Liver (tissue), 9 donors: Measurements from ENCODE around the gene ATP10D. TPM values are rescaled to one million over a fixed set of nuclear protein-coding genes. Genes with fewer than 3 reads are reported as not detected.

Experiments used
- DNase-seq: peaks from one replicate; pipeline ENCODE4 v3.0.0-alpha.2; 2017; ENCODE audit warnings: low spot score
- H3K27ac ChIP-seq, 2 donors: one replicate each; pipeline ENCODE4 v1.7.0; 2013; ENCODE audit warnings: inconsistent platforms in 2 of 2, low read length in 2 of 2, control low read depth in 1 of 2, low read depth in 1 of 2, mild to moderate bottlenecking in 1 of 2
- H3K27me3 ChIP-seq, 4 donors: one replicate each; pipeline versions ENCODE4 v1.6.1 to v1.7.0; 2013; ENCODE audit warnings: low read length in 3 of 4, inconsistent platforms in 1 of 4, mild to moderate bottlenecking in 1 of 4, moderate library complexity in 1 of 4; ENCODE audit not compliant: control insufficient read depth in 4 of 4, insufficient read depth in 4 of 4
- H3K36me3 ChIP-seq, 4 donors: one replicate each; pipeline versions ENCODE4 v1.6.1 to v1.7.0; 2013; ENCODE audit warnings: low read length in 3 of 4, mild to moderate bottlenecking in 3 of 4, low read depth in 1 of 4, moderate library complexity in 1 of 4; ENCODE audit not compliant: control insufficient read depth in 4 of 4, insufficient read depth in 3 of 4
- H3K4me1 ChIP-seq, 4 donors: one replicate each; pipeline versions ENCODE4 v1.6.1 to v1.7.0; 2013; ENCODE audit warnings: low read length in 3 of 4, mild to moderate bottlenecking in 3 of 4, moderate library complexity in 1 of 4; ENCODE audit not compliant: control insufficient read depth in 4 of 4, insufficient read depth in 4 of 4
- H3K4me3 ChIP-seq, 3 donors: one replicate each; pipeline versions ENCODE4 v1.6.1 to v1.7.0; 2013; ENCODE audit warnings: low read length in 3 of 3, control low read depth in 1 of 3, low read depth in 1 of 3, mild to moderate bottlenecking in 1 of 3
- H3K9ac ChIP-seq, 2 donors: one replicate each; pipeline ENCODE4 v1.7.0; 2013; ENCODE audit warnings: low read length in 2 of 2, mild to moderate bottlenecking in 2 of 2, moderate library complexity in 2 of 2, control low read depth in 1 of 2, low read depth in 1 of 2
- H3K9me3 ChIP-seq, 4 donors: one replicate each; pipeline versions ENCODE4 v1.6.1 to v1.7.0; 2013; ENCODE audit warnings: low read length in 3 of 4; ENCODE audit not compliant: control insufficient read depth in 4 of 4
- ATF3 ChIP-seq: IDR thresholded peaks from 2 replicates; pipeline ENCODE4 v1.6.1; 2016; ENCODE audit warnings: antibody characterized with exemption
- CTCF ChIP-seq: fragments of 150-350 bp; IDR thresholded peaks from 2 replicates; pipeline ENCODE4 v1.5.1; 2017; ENCODE audit warnings: improper control_type of control experiment, low read depth, low read length; ENCODE audit not compliant: missing input control
- EGR1 ChIP-seq, 2 donors: IDR thresholded peaks; 2 replicates each; pipeline ENCODE4 v1.6.1; 2016 to 2018; ENCODE audit warnings: antibody characterized with exemption in 2 of 2, low read depth in 2 of 2
- FOXA1 ChIP-seq: IDR thresholded peaks from 2 replicates; pipeline ENCODE4 v1.6.1; 2016; ENCODE audit warnings: antibody characterized with exemption
- FOXA2 ChIP-seq: IDR thresholded peaks from 2 replicates; pipeline ENCODE4 v1.6.1; 2016; ENCODE audit warnings: antibody characterized with exemption
- GABPA ChIP-seq, 2 donors: IDR thresholded peaks in 1 of 2; conservative IDR thresholded peaks in 1 of 2; 2 replicates each; pipeline ENCODE4 v1.6.1; 2016; ENCODE audit warnings: antibody characterized with exemption in 2 of 2, mild to moderate bottlenecking in 1 of 2, moderate library complexity in 1 of 2
- HNF4A ChIP-seq, 2 donors: conservative IDR thresholded peaks; 2 replicates each; pipeline ENCODE4 v1.6.1; 2016; ENCODE audit warnings: antibody characterized with exemption in 2 of 2, mild to moderate bottlenecking in 2 of 2
- HNF4G ChIP-seq: IDR thresholded peaks from 2 replicates; pipeline ENCODE4 v1.6.1; 2016; ENCODE audit warnings: antibody characterized with exemption
- JUND ChIP-seq, 2 donors: IDR thresholded peaks; 2 replicates each; pipeline ENCODE4 v1.6.1; 2016; ENCODE audit warnings: antibody characterized with exemption in 2 of 2
- MAX ChIP-seq: IDR thresholded peaks from 2 replicates; pipeline ENCODE4 v1.6.1; 2016; ENCODE audit warnings: antibody characterized with exemption
- NR2F2 ChIP-seq: IDR thresholded peaks from 2 replicates; pipeline ENCODE4 v1.6.1; 2016; ENCODE audit warnings: antibody characterized with exemption
- RAD21 ChIP-seq, 2 donors: IDR thresholded peaks; 2 replicates each; pipeline ENCODE4 v1.6.1; 2016; ENCODE audit warnings: antibody characterized with exemption in 2 of 2, mild to moderate bottlenecking in 2 of 2
- REST ChIP-seq: IDR thresholded peaks from 2 replicates; pipeline ENCODE4 v1.6.1; 2016; ENCODE audit warnings: antibody characterized with exemption, mild to moderate bottlenecking
- RXRA ChIP-seq, 2 donors: IDR thresholded peaks; 2 replicates each; pipeline ENCODE4 v1.6.1; 2017 to 2018; ENCODE audit warnings: antibody characterized with exemption in 2 of 2, mild to moderate bottlenecking in 1 of 2
- SP1 ChIP-seq: IDR thresholded peaks from 2 replicates; pipeline ENCODE4 v1.6.1; 2018; ENCODE audit warnings: antibody characterized with exemption, mild to moderate bottlenecking
- TAF1 ChIP-seq: conservative IDR thresholded peaks from 2 replicates; pipeline ENCODE4 v1.6.1; 2016; ENCODE audit warnings: antibody characterized with exemption, mild to moderate bottlenecking
- YY1 ChIP-seq: IDR thresholded peaks from 2 replicates; pipeline ENCODE4 v1.6.1; 2016; ENCODE audit warnings: antibody characterized with exemption, mild to moderate bottlenecking
- ZBTB33 ChIP-seq: IDR thresholded peaks from 2 replicates; pipeline ENCODE4 v1.6.1; 2016; ENCODE audit warnings: antibody characterized with exemption
- WGBS: extraction: QIAGEN DNeasy Blood & Tissue Kit; methylation state at CpG from one replicate; pipeline ENCODE4 v1.1.7; 2013; 5-methylcytosine and 5-hydroxymethylcytosine counted together
- polyA plus RNA-seq, 2 donors: library from polyadenylated mRNA; stranded (reverse) in 1 of 2; unstranded in 1 of 2; fragments of 200-250 nt in 1 of 2; fragments of >200 nt in 1 of 2; fragmentation: Nextera tagmentation in 1 of 2; extraction: Ambion mirVana in 1 of 2; gene quantifications; one replicate each; pipeline versions ENCODE4 v1.2.1 to v1.2.3, GENCODE V29; 2013 to 2015
- total RNA-seq, 2 donors: library from RNA; depleted of rRNA; stranded (reverse); fragments of >200 nt; gene quantifications; one replicate each; pipeline ENCODE4 v1.2.3, GENCODE V29; 2014
- donor health status: healthy.
- donor health status: healthy.
- donor health status: healthy.
- donor health status: healthy.
- donor health status: healthy.

The ATP10D gene
- total and polyA plus RNA-seq, 4 donors, result 4.3 to 13.6 (median 7.4) TPM

GRCh38 chr4:47533689-47534347, 48.7 kb downstream of the ATP10D start:
- H3K9me3 ChIP-seq, result peaks cover 0 to 4% (median 0%) of the 10 kb centered on the region in 4 donors
- H3K4me3 ChIP-seq, result no peak overlapping the region
- DNase-seq, result no peak
- WGBS, result 87% methylated on average over 4 of the region's 4 CpGs
- H3K9ac ChIP-seq, result no peak overlapping the region
- no peaks in the 10 kb centered on the region for H3K27me3 ChIP-seq
- peaks cover 0 to 9% (median 4%) of the 10 kb centered on the region in 4 donors for H3K36me3 ChIP-seq
- no peak for TF ChIP-seq MAX
- TF ChIP-seq HNF4G, result no peak
- TF ChIP-seq NR2F2, result no peak
- no peaks in the 10 kb centered on the region for H3K4me1 ChIP-seq
- no peak overlapping the region for H3K27ac ChIP-seq

- H3K9ac ChIP-seq, result no peak overlapping the region
- H3K4me1 ChIP-seq, result no peaks in the 10 kb centered on the region
- H3K36me3 ChIP-seq, result peaks cover 0 to 9% (median 3%) of the 10 kb centered on the region in 4 donors
- DNase-seq, result no peak
- no peak for TF ChIP-seq FOXA1
- no peak for TF ChIP-seq GABPA (IDR thresholded peaks at IDR 0.05 in 1 of 2, conservative IDR thresholded peaks at IDR 0.05 in 1 of 2)
- TF ChIP-seq JUND (IDR thresholded peaks at IDR 0.05), result no peak
- no peak for TF ChIP-seq NR2F2
- TF ChIP-seq HNF4G, result no peak
- no peak for TF ChIP-seq YY1
- TF ChIP-seq MAX, result no peak
- no peak for TF ChIP-seq FOXA2
- TF ChIP-seq RAD21 (IDR thresholded peaks at IDR 0.05), result no peak
- no peak for TF ChIP-seq SP1
- TF ChIP-seq CTCF, result no peak
- no peak for TF ChIP-seq RXRA (IDR thresholded peaks at IDR 0.05)
- TF ChIP-seq HNF4A (conservative IDR thresholded peaks at IDR 0.05), result no peak
- TF ChIP-seq REST, result no peak
- TF ChIP-seq ATF3, result no peak
- no peak for TF ChIP-seq TAF1
- TF ChIP-seq EGR1 (IDR thresholded peaks at IDR 0.05; ENCODE audit: low read depth in 2 of 2), result no peak
- TF ChIP-seq ZBTB33, result no peak
- H3K27me3 ChIP-seq, result no peaks in the 10 kb centered on the region
- H3K27ac ChIP-seq, result no peak overlapping the region
- WGBS, result 100% methylated on average over 1 of the region's 1 CpG
- H3K9me3 ChIP-seq, result no peaks in the 10 kb centered on the region
- H3K4me3 ChIP-seq, result no peak overlapping the region
Observed at GRCh38 chr4:47534772-47535171, 49.7 kb downstream of the ATP10D start.
